Naive thymus-derived CD4-positive, alpha-beta T cell (primary cell): ENCODE results near the gene MAN1C1. TPM values are rescaled to one million over a fixed set of nuclear protein-coding genes. Genes with fewer than 3 reads are reported as not detected.
A peak's percentile ranks its signal among the peaks of the same experiment; 100 is the strongest.

Experiments
- ATAC-seq: fragments of 150-1000 bp; cut with Tn5 transposase; 2 replicates; pipeline ENCODE4 v1.10.0; 2021; ENCODE audit warnings: mild to moderate bottlenecking, moderate library complexity
- CTCF ChIA-PET: fragments of 350-600 bp; sonication (Branson Sonifier 250); formaldehyde crosslinking; loops from one replicate; lab custom pipeline; 2021; ENCODE audit warnings: antibody characterized with exemption; lab: Charles Lee
- POLR2A ChIA-PET: fragments of 350-600 bp; sonication (Branson Sonifier 250); formaldehyde crosslinking; loops from one replicate; lab custom pipeline; 2021; ENCODE audit warnings: antibody characterized with exemption, inconsistent platforms; lab: Charles Lee
- DNase-seq, 9 donors: peaks; one replicate each; pipeline versions ENCODE4 v3.0.0 to v3.0.0-alpha.2; 2020 to 2022; ENCODE audit warnings: mixed read lengths in 1 of 9
- H3K27ac ChIP-seq: one replicate; pipeline ENCODE4 v1.7.0; 2013; ENCODE audit warnings: mild to moderate bottlenecking, low read depth, low read length, moderate library complexity
- H3K27me3 ChIP-seq, 2 donors: one replicate each; pipeline ENCODE4 v1.7.0; 2013; ENCODE audit warnings: low read length in 2 of 2, mild to moderate bottlenecking in 2 of 2, moderate library complexity in 2 of 2; ENCODE audit not compliant: control insufficient read depth in 2 of 2, insufficient read depth in 2 of 2
- H3K36me3 ChIP-seq, 3 experiments: 1 replicate in 2 of 3; 2 replicates in 1 of 3; pipeline ENCODE4 v1.7.0; 2013; ENCODE audit warnings: low read length in 3 of 3, mild to moderate bottlenecking in 3 of 3, moderate library complexity in 1 of 3; ENCODE audit not compliant: insufficient read depth in 3 of 3, control insufficient read depth in 2 of 3
- H3K4me1 ChIP-seq, 2 donors: one replicate each; pipeline ENCODE4 v1.7.0; 2013; ENCODE audit warnings: low read length in 2 of 2, mild to moderate bottlenecking in 2 of 2, moderate library complexity in 1 of 2; ENCODE audit not compliant: control insufficient read depth in 2 of 2, insufficient read depth in 2 of 2
- H3K4me3 ChIP-seq: 2 replicates; pipeline ENCODE4 v1.7.0; 2013; ENCODE audit warnings: mild to moderate bottlenecking, low read length
- H3K9me3 ChIP-seq, 3 experiments: 1 replicate in 2 of 3; 2 replicates in 1 of 3; pipeline ENCODE4 v1.7.0; 2013; ENCODE audit warnings: low read length in 3 of 3; ENCODE audit not compliant: control insufficient read depth in 2 of 3
- H3K27ac Mint-ChIP-seq, 9 donors: one replicate each; pipeline ENCODE4 v1.8.0; 2020 to 2022; ENCODE audit warnings: mixed read lengths in 9 of 9, mild to moderate bottlenecking in 8 of 9, moderate library complexity in 5 of 9, inconsistent platforms in 2 of 9
- H3K27me3 Mint-ChIP-seq, 5 donors: one replicate each; pipeline ENCODE4 v1.8.0; 2021 to 2022; ENCODE audit warnings: mixed read lengths in 5 of 5, mild to moderate bottlenecking in 1 of 5
- H3K36me3 Mint-ChIP-seq, 5 donors: one replicate each; pipeline ENCODE4 v1.8.0; 2020 to 2022; ENCODE audit warnings: mixed read lengths in 5 of 5, mild to moderate bottlenecking in 3 of 5, inconsistent platforms in 1 of 5
- H3K4me1 Mint-ChIP-seq, 7 donors: one replicate each; pipeline ENCODE4 v1.8.0; 2020 to 2022; ENCODE audit warnings: mixed read lengths in 7 of 7, mild to moderate bottlenecking in 3 of 7, inconsistent platforms in 1 of 7
- H3K4me3 Mint-ChIP-seq, 10 donors: one replicate each; pipeline ENCODE4 v1.8.0; 2020 to 2022; ENCODE audit warnings: mild to moderate bottlenecking in 10 of 10, mixed read lengths in 10 of 10, moderate library complexity in 6 of 10, inconsistent platforms in 2 of 10
- H3K9me3 Mint-ChIP-seq, 11 donors: one replicate each; pipeline ENCODE4 v1.8.0; 2020 to 2022; ENCODE audit warnings: mixed read lengths in 11 of 11, mild to moderate bottlenecking in 4 of 11, inconsistent platforms in 1 of 11, moderate library complexity in 1 of 11
- intact Hi-C, 2 donors: fragments of 100-400 bp; cut with micrococcal nuclease; formaldehyde crosslinking; loops; one replicate each; pipeline ENCODE4 v1.15.1; 2023
- polyA plus RNA-seq, 2 donors: library from polyadenylated mRNA; unstranded; fragments of 300-500 nt; fragmentation: Illumina TruSeq; gene quantifications; one replicate each; pipeline ENCODE4 v1.2.3, GENCODE V29; 2021
- total RNA-seq, 6 experiments: library from RNA in 5 of 6; stranded (reverse) in 5 of 6; gene quantifications; 1 replicate in 5 of 6; 2 replicates in 1 of 6; pipeline ENCODE4 v1.2.3 and lab custom pipeline; 2021 to 2026

MAN1C1 gene
- total and polyA plus RNA-seq, 7 experiments from 2014 or later: 16.0 to 85.5 (median 61.0) TPM

DNA sequence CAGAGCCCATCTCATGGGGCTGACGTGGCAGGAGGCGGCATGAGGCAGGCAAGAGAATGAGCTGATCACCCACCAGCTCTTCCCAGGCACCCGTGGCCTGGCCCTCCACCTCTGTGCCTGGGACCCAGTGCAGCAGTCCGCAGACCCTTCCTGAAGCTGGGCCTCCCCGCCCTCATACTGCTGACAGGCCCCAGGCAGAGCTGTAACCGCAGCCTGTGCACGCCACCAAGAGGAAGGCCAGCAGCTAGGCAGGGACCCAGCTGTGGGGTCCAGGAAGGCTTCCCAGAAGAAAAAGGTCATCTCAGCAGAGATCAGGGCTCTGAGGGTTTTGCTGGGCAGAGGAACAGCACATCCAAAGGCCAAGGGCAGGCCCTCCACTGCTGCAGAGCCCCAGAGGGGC lies 193.3 kb downstream of the MAN1C1 start:
- CTCF ChIA-PET: interaction anchor here (0.5 to 8.7 kb wide), 14 partner anchors 8 to 659 kb away, joined by 3 to 106 read pairs (median 4); partner anchors contain the start of gene MTFR1L
- Mint-ChIP-seq H3K27me3 (no peaks in the 10 kb centered on the region), H3K4me3 (no peak overlapping the region), H3K36me3 (peaks cover 0 to 32% (median 0%) of the 10 kb centered on the region in 5 donors), H3K9me3 (no peaks in the 10 kb centered on the region), H3K4me1 (peaks cover 3 to 22% (median 10%) of the 10 kb centered on the region in 7 donors), H3K27ac (peak overlapping the region in 1 of 9 donors; percentile 14)
- Histone ChIP-seq H3K27ac (no peak overlapping the region), H3K4me1 (peaks cover 0 to 7% of the 10 kb centered on the region in 2 donors), H3K27me3 (no peaks in the 10 kb centered on the region), H3K36me3 (peaks cover 0 to 76% (median 0%) of the 10 kb centered on the region in 3 experiments), H3K4me3 (no peak overlapping the region), H3K9me3 (no peaks in the 10 kb centered on the region)
- intact Hi-C loops: loop anchor here (1.0 to 10.0 kb wide), 2 partner anchors 306 to 565 kb away; partner anchors contain the start of gene RSRP1 (in 1 of the 2)
- POLR2A ChIA-PET: interaction anchor here (1.0 to 1.5 kb wide), 3 partner anchors 9 to 237 kb away, joined by 3 to 6 read pairs (median 3); partner anchors contain the start of gene MTFR1L
- DNase-seq (no peak), ATAC-seq (no peak)

DNA sequence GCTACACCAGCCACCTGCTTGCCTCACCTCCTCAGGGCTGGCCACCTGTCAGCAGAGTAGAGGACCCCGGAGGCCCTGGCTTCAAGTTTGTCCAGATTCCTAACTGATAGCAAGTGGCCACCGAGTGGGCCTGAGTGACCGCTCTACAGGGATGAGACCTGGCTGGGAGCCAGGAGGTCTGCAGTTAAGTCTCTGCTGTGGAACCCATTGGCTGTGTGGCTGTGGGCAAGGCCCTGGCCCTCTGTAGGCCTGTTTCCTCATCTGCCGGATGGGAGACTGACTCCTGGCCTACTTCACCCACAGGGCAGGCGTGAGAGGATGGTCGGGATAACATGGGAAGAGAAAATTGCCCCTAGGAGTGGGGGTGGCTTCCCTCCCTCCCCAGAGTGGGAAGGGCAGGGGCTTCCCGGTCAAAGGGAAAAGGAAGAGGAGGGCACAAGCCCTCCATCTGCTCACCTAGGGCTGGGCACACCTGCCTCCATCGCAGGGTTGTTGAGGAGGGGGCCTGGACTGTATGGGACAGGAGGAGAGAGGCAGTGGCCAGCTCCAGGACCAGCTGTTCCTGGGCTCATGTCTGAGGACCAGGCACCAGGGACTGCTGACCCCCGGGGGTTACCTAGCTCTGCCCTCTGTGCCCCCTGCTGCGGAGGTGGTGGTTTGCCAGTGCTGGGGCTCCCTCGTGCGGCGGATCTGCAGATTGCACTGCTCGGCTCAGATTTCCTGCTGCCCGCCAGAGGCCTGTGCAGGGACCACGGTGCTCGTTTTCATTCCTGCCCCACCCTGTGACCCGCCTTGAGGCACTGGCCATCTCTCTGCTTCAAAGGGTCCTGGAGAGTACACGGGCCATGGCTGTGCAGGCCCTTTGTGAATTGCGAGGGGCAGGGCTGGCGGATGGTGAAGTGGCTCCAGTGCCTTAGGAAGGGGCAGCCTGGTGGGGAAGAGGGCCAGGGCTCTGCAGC lies 194.0 kb downstream of the MAN1C1 start:
- Mint-ChIP-seq H3K4me1 (peaks cover 3 to 17% (median 6%) of the 10 kb centered on the region in 7 donors), H3K4me3 (no peak overlapping the region), H3K27ac (peak overlapping the region in 5 of 9 donors; percentile 36 to 60 (median 59)), H3K9me3 (no peaks in the 10 kb centered on the region), H3K36me3 (peaks cover 0 to 27% (median 0%) of the 10 kb centered on the region in 5 donors), H3K27me3 (no peaks in the 10 kb centered on the region)
- Histone ChIP-seq H3K36me3 (peaks cover 0 to 76% (median 0%) of the 10 kb centered on the region in 3 experiments), H3K4me3 (no peak overlapping the region), H3K9me3 (no peaks in the 10 kb centered on the region), H3K27me3 (no peaks in the 10 kb centered on the region), H3K4me1 (peaks cover 0 to 7% of the 10 kb centered on the region in 2 donors), H3K27ac (no peak overlapping the region)
- ChIA-PET POLR2A (interaction anchor here (1.2 to 1.5 kb wide), 2 partner anchors 9 to 192 kb away, joined by 3 to 6 read pairs; partner anchors contain the start of gene MTFR1L), CTCF (interaction anchor here (0.5 to 8.7 kb wide), 12 partner anchors 8 to 658 kb away, joined by 3 to 106 read pairs (median 4); partner anchors contain the start of gene MTFR1L)
- DNase-seq (peak; percentile 63 to 88 (median 74)), ATAC-seq (peak; percentile 92)
- intact Hi-C loops: loop anchor here (1.0 to 10.0 kb wide), 4 partner anchors 202 to 566 kb away; partner anchors contain the start of gene RSRP1 (in 1 of the 2)

- Histone ChIP-seq H3K36me3 (peaks cover 0 to 75% (median 0%) of the 10 kb centered on the region in 3 experiments), H3K27me3 (no peaks in the 10 kb centered on the region), H3K4me1 (peaks cover 0 to 7% of the 10 kb centered on the region in 2 donors), H3K27ac (no peak overlapping the region), H3K4me3 (no peak overlapping the region), H3K9me3 (no peaks in the 10 kb centered on the region)
- CTCF ChIA-PET: interaction anchor here (1.0 to 8.7 kb wide), 10 partner anchors 9 to 306 kb away, joined by 3 to 106 read pairs (median 6); partner anchors contain the start of gene MTFR1L
- peak overlapping the region in 2 of 9 donors; percentile 36 to 60 for H3K27ac Mint-ChIP-seq
- no peak for ATAC-seq
- POLR2A ChIA-PET: interaction anchor here (1.2 to 1.5 kb wide), 2 partner anchors 8 to 20 kb away, joined by 4 to 6 read pairs; partner anchors contain the start of gene MTFR1L
- H3K27me3 Mint-ChIP-seq: no peaks in the 10 kb centered on the region
- no peak overlapping the region for H3K4me3 Mint-ChIP-seq
- peaks cover 0 to 16% (median 3%) of the 10 kb centered on the region in 7 donors for H3K4me1 Mint-ChIP-seq
- no peak for DNase-seq
- intact Hi-C loops: loop anchor here (1.0 to 10.0 kb wide), 4 partner anchors 203 to 567 kb away; partner anchors contain the start of gene RSRP1 (in 1 of the 2)
- peaks cover 0 to 20% (median 0%) of the 10 kb centered on the region in 5 donors for H3K36me3 Mint-ChIP-seq
- no peaks in the 10 kb centered on the region for H3K9me3 Mint-ChIP-seq
These were observed 194.9 kb downstream of the MAN1C1 start for GRCh38 chr1:25811384-25812082.

GRCh38 chr1:25813071-25813733 lies 196.6 kb downstream of the MAN1C1 start:
- Mint-ChIP-seq H3K36me3 (peaks cover 0 to 15% (median 0%) of the 10 kb centered on the region in 5 donors), H3K9me3 (no peaks in the 10 kb centered on the region), H3K4me3 (no peak overlapping the region), H3K4me1 (peaks cover 2 to 33% (median 9%) of the 10 kb centered on the region in 7 donors), H3K27me3 (no peaks in the 10 kb centered on the region), H3K27ac (peak overlapping the region in 2 of 9 donors; percentile 18 to 70)
- CTCF ChIA-PET: interaction anchor here (1.0 to 8.7 kb wide), 3 partner anchors 54 to 247 kb away, joined by 3 to 106 read pairs (median 5); no protein-coding TSS in a partner anchor
- Histone ChIP-seq H3K27me3 (no peaks in the 10 kb centered on the region), H3K27ac (no peak overlapping the region), H3K4me3 (no peak overlapping the region), H3K36me3 (peaks cover 0 to 62% (median 0%) of the 10 kb centered on the region in 3 experiments), H3K4me1 (peaks cover 0 to 9% of the 10 kb centered on the region in 2 donors), H3K9me3 (no peaks in the 10 kb centered on the region)
- ATAC-seq (no peak), DNase-seq (no peak)
- POLR2A ChIA-PET: no interaction called here
- intact Hi-C loops: loop anchor here in 1 of 2 donors (10.0 kb wide), 1 partner anchor 568 kb away; the partner anchor contains the start of gene RSRP1

GRCh38 chr1:25813734-25814471 lies 197.3 kb downstream of the MAN1C1 start:
- ATAC-seq: no peak
- H3K9me3 ChIP-seq: no peaks in the 10 kb centered on the region
- H3K27me3 Mint-ChIP-seq: no peaks in the 10 kb centered on the region
- no peak overlapping the region for H3K4me3 Mint-ChIP-seq
- H3K9me3 Mint-ChIP-seq: peaks cover 0 to under 1% (median 0%) of the 10 kb centered on the region in 11 donors
- H3K4me3 ChIP-seq: no peak overlapping the region
- no peak overlapping the region for H3K27ac ChIP-seq
- ChIA-PET CTCF (interaction anchor here (1.3 to 8.7 kb wide), 2 partner anchors 203 to 248 kb away, joined by 5 to 106 read pairs; no protein-coding TSS in a partner anchor), POLR2A (interaction anchor here (0.6 to 1.2 kb wide), 4 partner anchors 12 to 82 kb away, joined by 3 to 5 read pairs (median 3); no protein-coding TSS in a partner anchor)
- peaks cover 9 to 40% (median 16%) of the 10 kb centered on the region in 7 donors for H3K4me1 Mint-ChIP-seq
- no peaks in the 10 kb centered on the region for H3K27me3 ChIP-seq
- peaks cover 0 to 15% (median 0%) of the 10 kb centered on the region in 5 donors for H3K36me3 Mint-ChIP-seq
- intact Hi-C loops: loop anchor here in 1 of 2 donors (10.0 kb wide), 1 partner anchor 569 kb away; the partner anchor contains the start of gene RSRP1
- peaks cover 1 to 16% of the 10 kb centered on the region in 2 donors for H3K4me1 ChIP-seq
- peaks cover 0 to 55% (median 0%) of the 10 kb centered on the region in 3 experiments for H3K36me3 ChIP-seq
- no peak for DNase-seq
- H3K27ac Mint-ChIP-seq: no peak overlapping the region
